NOMO-1 treated with dmso at 0.1 percent for 144 hours (cell line): ENCODE results near the gene PSMC3.

ENCODE experiments used
- DNase-seq: peaks from one replicate; lab custom pipeline; 2025; ENCODE audit not compliant: unreplicated experiment; lab: John Stamatoyannopoulos, UW

Gene PSMC3

DNA sequence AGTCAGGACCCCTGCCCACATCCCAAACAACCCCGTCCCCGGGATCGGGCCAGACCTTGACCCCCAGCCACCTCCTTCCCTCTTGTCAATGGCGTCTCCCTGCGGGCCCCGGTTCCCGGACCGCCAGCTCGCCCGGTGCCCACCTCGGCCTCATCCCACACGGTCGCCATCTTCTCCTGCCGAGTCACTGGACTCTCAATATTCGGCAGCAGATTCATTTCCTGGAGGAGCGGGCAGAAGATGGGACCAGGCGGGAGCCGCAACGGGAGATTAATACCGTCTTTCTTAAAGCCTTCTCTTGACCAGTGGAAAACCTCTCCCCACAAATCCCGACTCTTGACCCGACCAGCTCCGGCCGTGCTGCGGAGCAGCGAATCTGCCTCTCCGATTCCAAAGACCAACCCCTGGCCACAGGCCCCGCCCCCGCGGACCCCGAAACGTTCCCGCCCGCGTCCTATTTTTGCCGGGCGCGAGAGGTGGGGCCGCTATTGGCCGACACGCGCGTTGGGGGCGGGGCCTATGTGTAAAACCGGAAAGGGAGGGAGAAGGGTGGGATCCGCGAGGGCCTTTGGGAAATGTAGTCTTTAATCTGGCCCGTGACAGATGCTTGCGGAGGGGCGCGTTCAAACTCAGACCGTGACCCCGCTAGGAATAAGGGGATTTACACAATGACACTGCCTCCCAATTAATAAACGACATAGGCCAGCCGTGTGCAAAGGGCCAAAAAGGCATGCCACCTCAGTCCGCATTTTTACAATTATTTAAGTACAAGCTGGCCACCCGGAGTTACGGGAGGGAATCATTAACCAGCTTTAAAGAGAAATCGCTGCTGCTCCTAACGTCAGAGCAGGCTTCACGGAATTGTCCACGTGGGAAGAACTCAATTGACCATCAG, at the start of gene PSMC3:
Gene PSMC3 (minus strand): TSS at position 378 of the 895 bp plus-strand sequence. CDS start 160 bp downstream, at position 218.
- DNase-seq = peak; percentile 93

DNA sequence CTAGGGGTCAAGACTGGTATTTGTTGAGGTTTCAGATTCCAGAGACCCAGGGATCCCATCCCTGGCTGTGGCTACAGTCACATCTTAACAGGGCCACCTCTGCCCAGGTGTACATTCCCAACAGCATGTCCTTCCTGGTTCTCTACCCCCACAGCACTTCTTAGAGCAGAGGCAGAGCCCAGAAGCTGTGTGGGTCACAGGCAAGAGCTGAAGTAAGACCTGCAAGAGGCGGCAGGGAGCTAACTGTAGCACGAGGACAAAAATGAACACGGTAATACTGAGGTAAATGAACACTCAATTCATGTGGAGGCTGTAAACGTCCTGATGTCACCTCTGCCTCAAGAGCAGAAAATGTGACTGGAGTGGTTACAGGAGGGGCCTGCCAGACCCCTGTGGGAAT, 44.4 kb upstream of the PSMC3 start:
- DNase-seq = no peak

DNA sequence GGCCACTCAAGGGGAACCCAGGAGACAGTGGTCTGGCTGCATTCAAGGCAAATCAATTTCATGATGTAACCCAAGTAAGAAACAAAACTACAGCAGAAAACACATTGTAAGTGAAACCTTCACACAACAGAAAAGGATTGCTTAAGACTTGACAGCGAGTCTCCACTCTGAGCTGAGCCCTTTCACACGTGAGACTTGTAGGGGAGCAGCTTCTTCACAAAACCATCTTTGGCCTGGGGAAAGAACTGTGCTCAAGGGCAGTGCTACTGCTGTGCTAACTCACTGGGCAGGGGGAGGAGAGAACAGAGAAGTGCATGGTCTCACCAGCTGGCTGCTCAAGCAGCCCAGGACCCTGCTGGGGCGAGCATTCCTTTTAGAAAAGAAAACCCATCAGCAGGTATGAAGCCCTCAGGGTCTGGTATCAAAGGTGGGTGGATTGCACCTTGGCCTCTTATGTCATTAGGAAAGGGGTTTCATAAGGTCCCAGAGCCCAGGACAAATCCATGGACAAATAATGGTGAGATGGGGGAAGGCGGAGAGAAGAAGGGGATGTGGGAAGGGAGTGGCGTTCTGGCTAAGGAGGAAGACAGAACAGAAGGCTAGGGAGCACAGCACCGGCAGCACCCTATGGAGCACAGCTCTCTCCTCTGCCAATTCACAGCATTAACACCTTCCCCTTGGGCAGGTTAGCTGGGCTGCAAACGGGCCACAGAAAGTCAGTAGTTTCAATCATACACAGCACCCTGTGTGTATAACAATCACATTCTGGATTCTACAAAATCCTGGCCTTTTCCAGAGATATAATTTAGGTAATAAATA, 43.3 kb upstream of the PSMC3 start:
- DNase-seq = no peak

DNA sequence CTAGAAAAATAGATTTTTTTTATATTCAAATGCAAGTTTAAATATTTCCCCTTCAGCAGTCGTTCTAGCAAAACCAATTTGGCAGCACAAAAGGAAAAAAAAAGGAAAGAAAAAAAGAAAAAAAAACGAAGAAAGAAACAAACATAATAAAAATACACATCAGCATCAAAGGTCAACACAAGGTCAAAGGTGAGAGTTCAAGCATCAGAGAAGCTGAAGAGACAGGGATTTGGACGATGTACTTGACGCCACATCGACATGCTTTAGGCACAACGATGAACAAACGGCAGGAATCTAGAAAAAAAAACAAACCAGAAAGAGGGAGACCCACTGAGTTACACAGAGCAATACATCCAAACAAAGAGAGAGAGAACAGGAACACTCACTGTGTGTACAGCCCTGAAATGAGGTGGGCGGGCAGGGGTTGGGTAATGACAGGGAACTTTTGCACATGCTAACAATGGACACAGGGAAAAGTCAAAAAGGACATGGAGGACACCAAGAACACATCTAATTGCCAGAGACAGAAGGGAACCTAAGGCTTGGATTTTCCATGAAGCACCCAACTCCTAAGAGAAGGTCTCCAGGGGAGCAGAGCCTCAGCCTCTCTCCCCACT, 42.5 kb upstream of the PSMC3 start:
- no peak for DNase-seq

DNA sequence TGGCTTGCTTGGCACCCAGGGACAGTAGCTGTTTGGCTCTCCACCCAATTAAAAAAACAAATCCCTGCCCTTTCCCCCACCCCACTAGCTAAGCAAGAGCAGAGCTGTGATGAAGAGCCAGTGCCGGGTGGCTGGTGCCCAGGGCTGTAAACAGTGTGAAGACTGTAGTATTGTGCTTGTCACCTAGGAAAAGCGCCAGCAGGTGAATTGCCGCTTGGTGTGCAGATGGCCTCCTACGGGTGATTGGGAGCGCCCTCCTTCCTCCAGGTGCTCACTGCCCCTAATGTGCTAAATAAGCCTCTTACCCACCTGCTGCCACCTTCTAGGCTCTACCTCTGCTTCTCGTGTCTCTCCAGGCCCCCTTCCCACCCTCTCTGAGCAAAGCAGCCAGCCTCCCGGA, 41.1 kb upstream of the PSMC3 start:
- no peak for DNase-seq

DNA sequence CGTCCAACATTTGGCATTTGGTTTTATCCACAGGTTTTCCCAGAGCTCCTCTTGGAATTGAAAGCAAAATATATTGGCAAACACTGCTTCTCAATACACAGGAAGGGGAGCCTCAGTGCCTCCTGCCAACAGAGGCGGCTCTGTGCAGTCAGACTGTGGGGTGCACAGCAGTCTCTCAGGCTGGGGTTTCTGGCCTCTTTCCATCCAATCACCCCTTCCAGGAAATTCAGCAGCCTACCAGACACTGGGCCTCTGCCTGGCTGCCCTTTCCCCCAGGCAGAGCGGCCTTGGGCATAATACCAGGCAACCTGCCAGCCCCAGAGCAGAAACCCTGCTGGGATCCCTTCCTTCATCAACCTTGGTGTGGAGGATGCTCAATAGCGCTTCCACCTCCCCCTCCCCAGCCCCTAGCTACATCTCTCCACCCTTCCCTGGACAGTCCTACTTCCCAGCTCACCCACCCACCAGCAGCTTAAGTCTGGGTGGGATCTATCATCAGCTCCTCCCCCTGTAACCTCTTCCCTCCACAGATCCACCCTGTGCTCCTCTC, 40.5 kb upstream of the PSMC3 start:
- DNase-seq = no peak

DNA sequence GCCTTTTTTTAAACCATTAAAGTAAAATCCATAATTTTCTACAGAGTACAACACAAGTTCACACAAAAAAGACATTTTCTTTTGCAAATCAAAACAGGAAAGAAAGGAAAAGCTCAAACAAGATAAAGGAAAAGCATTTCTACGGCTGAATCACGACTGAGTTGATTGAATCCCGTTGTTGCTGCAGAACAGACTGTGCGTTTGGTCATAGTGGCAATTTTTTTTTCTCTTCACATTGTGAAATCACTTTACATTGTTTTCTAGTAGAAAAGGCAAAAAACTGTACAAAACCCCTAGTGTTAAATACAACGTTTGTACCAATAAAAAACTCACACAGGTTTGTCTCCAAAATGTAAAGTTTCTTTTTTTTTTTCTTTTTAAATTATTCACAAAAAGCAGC, 40.0 kb upstream of the PSMC3 start:
- DNase-seq = no peak

DNA sequence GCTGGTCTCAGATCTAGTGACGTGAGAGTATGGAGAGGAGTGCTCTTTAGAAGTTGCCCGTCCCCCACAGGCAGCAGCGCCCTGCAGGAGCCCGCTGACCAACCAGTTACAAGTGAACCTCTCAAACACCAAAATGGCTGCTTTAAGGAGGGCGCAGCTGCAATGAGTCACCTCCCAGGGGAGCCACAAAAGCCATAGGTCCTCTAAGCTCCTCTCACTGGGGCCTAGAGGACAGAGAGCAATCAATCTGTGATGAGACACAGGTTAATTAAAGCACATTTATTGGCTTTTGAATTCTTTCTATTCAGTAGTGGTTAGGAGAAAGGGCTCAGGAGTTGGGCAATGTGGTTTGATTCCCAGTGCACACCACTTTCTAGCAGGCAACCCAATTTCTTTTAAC, 38.2 kb upstream of the PSMC3 start:
- no peak for DNase-seq

DNA sequence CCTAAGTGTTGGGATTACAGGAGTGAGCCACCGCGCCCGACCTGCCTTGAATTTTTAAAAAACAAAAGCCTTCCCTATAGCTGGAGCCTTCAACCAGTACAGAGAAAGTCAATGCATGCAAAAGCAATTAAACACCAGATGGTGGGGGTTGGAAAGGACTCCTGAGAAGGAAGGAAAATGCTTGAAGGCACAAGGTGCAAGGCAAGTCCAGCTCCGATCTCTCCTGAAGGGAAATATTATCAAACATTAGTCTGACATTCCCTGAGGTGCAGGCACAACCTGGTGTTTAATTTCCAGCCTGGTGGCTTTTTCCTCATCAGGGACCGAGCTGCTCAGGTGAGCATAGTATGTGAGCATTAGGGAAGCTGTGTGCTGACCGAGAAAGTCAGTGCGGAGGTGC, 35.6 kb upstream of the PSMC3 start:
- DNase-seq = no peak

DNA sequence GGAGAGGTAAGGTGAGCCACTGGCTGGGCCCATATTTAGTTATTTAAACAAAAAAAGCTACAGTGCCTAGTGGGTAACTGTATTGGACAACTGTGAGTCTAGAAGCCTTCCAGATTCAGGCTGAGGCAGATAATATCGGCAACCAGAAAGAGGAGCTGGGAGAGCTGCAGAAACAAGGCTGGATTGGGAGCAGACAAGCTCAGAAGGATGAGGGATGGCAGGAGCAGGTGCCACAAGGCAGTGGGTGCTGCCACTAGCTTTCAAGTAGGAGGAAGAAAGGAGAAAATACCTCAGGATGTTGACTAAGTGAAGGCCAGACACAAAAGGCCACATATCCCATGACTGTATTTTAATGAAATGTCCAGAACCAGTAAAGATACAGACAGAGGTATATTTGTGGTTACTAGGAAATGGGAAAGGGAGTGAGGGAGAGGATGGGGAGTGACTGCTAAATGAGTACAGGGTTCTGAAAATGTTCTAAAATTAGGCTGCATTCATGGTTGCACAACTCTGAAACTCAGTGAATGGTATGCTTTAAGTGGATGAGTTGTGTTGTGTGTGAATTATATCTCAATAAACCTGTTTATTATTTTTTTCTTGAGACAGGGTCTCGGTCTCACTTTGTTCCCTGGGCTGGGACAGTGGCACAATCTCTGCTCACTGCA, 34.5 kb upstream of the PSMC3 start:
- no peak for DNase-seq

DNA sequence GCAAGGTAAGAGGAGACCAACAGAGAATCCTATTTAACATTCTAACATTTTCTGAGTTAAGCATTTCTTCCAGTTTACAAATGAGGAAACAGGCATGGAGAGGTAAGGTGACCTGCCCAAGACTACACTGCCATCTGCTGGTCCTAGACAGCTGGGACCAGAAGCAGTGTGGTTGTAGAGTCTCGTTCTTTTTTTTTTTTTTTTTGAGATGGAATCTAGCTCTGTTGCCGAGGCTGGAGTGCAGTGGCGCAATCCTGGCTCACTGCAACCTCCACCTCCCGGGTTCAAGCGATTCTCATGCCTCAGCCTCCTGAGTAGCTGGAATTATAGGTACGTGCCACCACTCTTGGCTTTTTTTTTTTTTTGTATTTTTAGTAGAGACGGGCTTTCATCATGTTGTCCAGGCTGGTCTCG, 28.0 kb upstream of the PSMC3 start:
- DNase-seq = peak; percentile 86

DNA sequence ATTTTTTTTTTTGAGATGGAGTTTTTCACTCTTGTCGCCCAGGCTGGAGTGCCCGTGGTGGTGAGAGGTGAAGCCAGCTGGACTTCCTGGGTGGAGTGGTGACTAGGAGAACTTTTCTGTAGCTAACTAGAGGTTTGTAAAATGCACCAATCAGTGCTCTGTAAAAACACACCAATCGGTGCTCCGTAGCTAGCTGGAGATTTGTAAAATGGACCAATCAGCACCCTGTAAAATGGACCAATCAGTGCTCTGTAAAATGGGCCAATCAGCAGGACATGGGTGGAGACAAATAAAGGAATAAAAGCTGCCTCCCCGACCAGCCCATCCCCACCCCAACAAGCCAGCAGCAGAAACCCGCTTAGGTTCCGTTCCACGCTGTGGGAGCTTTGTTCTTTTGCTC, 27.1 kb upstream of the PSMC3 start:
- DNase-seq = no peak

DNA sequence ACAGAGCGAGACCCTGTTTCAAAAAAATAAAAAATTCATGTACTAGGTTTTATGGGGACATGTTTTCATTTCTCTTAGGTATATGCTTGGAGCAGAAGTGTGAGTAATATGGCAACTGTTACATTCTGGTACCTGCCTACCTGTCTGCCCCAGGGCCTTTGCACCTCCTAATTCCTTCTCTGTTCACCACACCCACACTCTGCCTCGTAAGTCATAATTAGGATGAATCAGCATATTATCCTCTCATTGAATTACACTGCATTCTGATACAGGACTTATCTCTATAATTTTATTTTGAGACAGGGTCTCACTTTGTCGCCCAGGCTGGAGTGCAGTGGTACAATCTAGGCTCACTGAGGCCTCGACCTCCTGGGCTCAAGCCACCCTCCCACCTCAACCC, 25.8 kb upstream of the PSMC3 start:
- no peak for DNase-seq

DNA sequence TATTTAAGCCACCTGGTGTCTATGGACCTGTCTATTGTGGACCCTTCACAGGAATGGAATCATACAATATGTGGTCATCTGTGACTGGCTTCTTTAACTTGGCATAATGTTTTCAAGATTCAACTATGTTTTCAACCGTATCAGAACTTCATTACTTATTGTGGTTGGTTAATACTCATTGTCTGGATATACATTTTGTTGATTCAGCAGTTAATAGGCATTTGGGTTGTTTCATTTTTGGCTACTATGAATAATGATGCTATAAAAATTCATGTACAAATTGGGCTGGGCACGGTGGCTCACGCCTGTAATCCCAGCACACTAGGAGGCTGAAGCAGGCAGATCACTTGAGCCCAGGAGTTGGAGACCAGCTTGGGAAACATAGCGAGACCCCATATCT, 25.2 kb upstream of the PSMC3 start:
- DNase-seq = no peak

DNA sequence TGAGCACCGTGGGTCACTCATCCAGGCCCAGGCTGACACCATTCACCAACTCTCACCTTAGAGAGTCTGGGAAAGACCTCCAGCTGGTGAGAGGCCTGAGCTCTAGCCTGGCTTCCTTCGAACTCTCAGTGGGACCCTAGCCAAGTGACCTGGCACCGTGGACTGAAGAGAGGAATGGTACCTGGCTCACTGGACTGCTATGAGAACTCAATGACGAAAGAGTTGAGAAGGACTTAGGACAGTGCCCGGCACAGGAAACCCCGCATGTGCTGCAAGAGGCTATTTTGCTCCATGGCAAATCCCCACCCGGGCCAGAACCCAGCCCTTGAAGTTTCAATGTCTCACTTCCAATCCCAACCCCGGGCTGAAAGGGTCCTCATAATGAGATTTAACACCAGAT, 23.3 kb upstream of the PSMC3 start:
- DNase-seq = no peak

DNA sequence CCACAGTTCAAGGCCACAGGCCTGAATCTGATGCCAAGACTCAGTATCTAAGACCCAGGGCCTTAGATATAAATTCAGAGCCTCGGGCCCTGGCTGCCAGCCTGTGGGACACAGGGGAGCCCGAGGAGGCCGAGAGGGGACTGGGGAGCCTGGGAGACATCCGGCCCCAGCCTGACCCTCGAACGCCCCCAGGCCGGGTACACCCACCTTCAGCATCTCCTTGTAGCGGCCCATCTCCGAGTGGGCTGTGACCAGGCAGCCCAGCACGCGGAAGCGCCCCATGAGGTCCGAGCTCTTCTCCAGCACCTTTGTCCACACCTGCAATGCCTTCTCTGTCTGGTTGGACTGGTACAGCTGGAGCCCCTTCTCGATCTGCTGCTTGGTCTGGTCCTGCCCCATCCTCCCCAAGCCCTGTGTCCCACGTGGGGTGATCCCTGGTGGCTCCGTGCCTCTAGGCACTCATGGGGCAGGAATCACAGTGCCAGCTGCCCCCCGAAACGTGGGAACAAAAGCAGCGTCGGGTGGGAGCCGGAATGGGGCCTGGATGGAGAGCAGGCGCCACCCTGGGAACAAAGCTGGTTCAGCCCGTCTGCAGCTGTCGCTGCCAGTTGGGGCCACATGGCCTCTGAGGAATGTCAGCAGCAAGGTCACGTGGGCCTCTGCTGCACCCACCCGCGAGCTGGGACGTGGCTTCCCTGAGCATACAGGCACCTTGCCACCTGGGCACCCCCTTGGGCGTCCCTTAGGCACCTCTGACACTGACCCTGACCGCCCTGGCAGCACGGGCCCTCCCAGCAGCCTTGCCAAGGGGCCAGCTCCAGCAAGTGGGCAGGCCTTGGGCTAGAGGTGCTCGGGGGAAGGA, 22.6 kb upstream of the PSMC3 start, which contains the start of gene RAPSN:
Gene RAPSN (minus strand): TSS at position 571 of the 862 bp plus-strand sequence. CDS start 172 bp downstream, at position 399.
- no peak for DNase-seq

DNA sequence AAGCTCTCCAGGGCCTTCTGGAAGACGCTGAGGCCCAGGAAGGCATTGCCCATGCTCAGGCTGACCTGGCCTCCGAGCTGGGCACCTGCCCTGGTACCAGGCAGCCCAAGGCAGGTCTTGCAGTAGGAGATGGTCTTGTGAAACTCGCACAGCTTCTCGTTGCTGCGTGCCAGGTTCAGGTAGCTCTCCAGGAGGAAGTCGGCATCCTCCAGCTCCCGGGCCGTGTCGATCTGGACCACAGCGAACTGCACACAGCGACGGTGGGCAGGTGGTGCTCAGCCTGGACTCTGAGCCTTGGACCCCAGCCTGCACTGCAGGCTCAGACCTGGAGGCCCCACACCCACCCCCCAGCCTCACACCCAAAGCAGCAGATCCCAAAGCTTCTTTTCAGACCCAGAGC, 21.7 kb upstream of the PSMC3 start:
- no peak for DNase-seq

DNA sequence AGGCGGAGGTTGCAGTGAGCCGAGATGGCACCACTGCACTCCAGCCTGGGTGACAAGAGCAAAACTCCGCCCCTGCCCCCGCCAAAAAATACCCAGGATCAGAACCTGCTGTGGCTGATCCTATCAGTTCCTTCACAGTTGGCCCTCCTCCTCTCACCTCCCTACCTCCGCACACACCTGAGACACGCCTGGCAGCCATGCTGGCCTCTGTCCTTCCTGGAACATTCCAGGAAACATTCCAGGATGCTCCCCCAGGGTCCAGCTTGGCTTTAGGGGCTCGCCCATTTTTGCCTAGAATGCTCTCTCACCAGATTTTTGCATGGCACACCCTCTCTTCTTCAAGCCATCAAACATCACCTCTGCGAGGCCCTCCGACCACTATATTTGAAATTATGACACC, 20.6 kb upstream of the PSMC3 start:
- no peak for DNase-seq

DNA sequence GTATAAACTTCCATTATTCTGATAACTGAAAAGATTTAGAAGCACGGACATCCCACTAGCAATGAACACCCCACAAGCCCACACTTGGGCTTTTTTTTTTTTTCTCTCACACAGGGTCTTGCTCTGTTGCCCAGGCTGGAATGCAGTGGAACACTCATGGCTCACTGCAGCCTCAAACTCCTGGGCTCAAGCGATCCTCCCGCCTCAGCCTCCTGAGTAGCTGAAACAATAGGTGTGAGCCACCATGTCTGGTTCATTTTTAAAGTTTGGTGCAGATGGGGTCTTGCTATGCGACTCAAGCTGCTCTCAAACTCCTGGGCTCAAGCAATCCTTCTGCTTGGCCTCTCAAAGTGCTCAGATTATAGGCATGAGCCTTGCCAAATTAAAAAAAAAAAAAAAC, 19.6 kb upstream of the PSMC3 start:
- no peak for DNase-seq

DNA sequence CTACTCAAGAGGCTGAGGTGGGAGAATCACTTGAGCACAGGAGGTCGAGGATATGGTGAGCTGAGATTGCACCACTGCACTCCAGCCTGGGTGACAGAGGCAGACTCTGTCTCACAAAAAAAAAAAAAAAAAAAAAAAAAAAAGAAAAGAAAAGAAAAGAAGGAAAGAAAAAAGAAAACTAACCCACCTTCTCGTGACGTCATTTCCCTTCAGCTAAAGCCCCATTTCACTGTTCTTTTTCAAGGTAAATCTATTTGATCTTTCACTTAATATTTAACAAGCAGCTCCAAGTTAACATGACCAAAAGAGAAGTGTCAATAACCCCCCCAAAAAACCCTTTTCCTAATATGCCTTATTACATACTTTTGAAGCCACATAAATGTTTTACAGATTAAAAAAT, 17.6 kb upstream of the PSMC3 start:
- DNase-seq = no peak
